WTC11 (cell line): Measurements from ENCODE around the gene TMEM100. TPM values are rescaled to one million over a fixed set of nuclear protein-coding genes. Genes with fewer than 3 reads are reported as not detected.

Experiments
- ATAC-seq: fragments of 200-7000 bp; cut with Tn5 transposase; 2 replicates; pipeline ENCODE4 v1.10.0; 2021; ENCODE audit warnings: mild to moderate bottlenecking, moderate library complexity
- CTCF ChIA-PET: fragments of 300-600 bp; sonication (Branson Sonifier 250); formaldehyde crosslinking; loops from one replicate; lab custom pipeline; 2021; ENCODE audit warnings: antibody characterized with exemption; lab: Charles Lee
- POLR2A ChIA-PET: fragments of 350-600 bp; sonication (Branson Sonifier 250); formaldehyde crosslinking; loops from one replicate; lab custom pipeline; 2021; ENCODE audit warnings: antibody characterized with exemption; lab: Charles Lee
- DNase-seq: peaks from one replicate; pipeline ENCODE4 v3.0.0; 2021; ENCODE audit warnings: low spot score
- H3K27ac Mint-ChIP-seq: 2 replicates; pipeline ENCODE4 v1.8.0; 2021; ENCODE audit warnings: mixed read lengths
- H3K27me3 Mint-ChIP-seq: 2 replicates; pipeline ENCODE4 v1.8.0; 2021; ENCODE audit warnings: low read depth, mild to moderate bottlenecking, moderate library complexity, mixed read lengths
- H3K36me3 Mint-ChIP-seq: 2 replicates; pipeline ENCODE4 v1.8.0; 2021; ENCODE audit warnings: mixed read lengths
- H3K4me1 Mint-ChIP-seq: 2 replicates; pipeline ENCODE4 v1.8.0; 2022; ENCODE audit warnings: mixed read lengths
- H3K4me3 Mint-ChIP-seq: 2 replicates; pipeline ENCODE4 v1.8.0; 2021; ENCODE audit warnings: mild to moderate bottlenecking, moderate library complexity, mixed read lengths
- H3K9me3 Mint-ChIP-seq: 2 replicates; pipeline ENCODE4 v1.8.0; 2021; ENCODE audit warnings: mixed read lengths
- AR ChIP-seq: fragments of 250-450 bp; sonication (Bioruptor Pico); IDR thresholded peaks from 2 replicates; pipeline ENCODE4 v1.9.0; 2021; ENCODE audit warnings: mild to moderate bottlenecking
- CREM ChIP-seq: sonication (generic); formaldehyde crosslinking; IDR thresholded peaks from 2 replicates; pipeline ENCODE4 v1.8.1; 2022; ENCODE audit warnings: mild to moderate bottlenecking, missing genetic modification reagents, moderate library complexity
- E2F1 ChIP-seq: sonication (generic); formaldehyde crosslinking; IDR thresholded peaks from 2 replicates; pipeline ENCODE4 v1.8.0; 2022; ENCODE audit warnings: mild to moderate bottlenecking, missing genetic modification reagents
- E2F5 ChIP-seq: sonication (generic); formaldehyde crosslinking; IDR thresholded peaks from 2 replicates; pipeline ENCODE4 v1.8.1; 2022; ENCODE audit warnings: mild to moderate bottlenecking, moderate library complexity, missing genetic modification reagents
- FOXJ3 ChIP-seq: sonication (generic); formaldehyde crosslinking; IDR thresholded peaks from 2 replicates; pipeline ENCODE4 v1.9.0; 2021; ENCODE audit warnings: missing genetic modification reagents, mild to moderate bottlenecking, borderline replicate concordance
- FOXK1 ChIP-seq: sonication (generic); formaldehyde crosslinking; IDR thresholded peaks from 2 replicates; pipeline ENCODE4 v1.8.0; 2022; ENCODE audit warnings: mild to moderate bottlenecking, moderate library complexity, missing genetic modification reagents
- NR3C1 ChIP-seq: sonication (generic); formaldehyde crosslinking; conservative IDR thresholded peaks from 2 replicates; pipeline ENCODE4 v1.8.1; 2023; ENCODE audit warnings: low read depth, mild to moderate bottlenecking, missing genetic modification reagents
- OVOL2 ChIP-seq: fragments of 250-450 bp; sonication (Bioruptor Pico); IDR thresholded peaks from 2 replicates; pipeline ENCODE4 v1.9.0; 2021; ENCODE audit warnings: mild to moderate bottlenecking, borderline replicate concordance
- SMAD3 ChIP-seq: sonication (generic); formaldehyde crosslinking; IDR thresholded peaks from 2 replicates; pipeline ENCODE4 v1.8.0; 2022; ENCODE audit warnings: missing genetic modification reagents, mild to moderate bottlenecking, borderline replicate concordance
- SMAD4 ChIP-seq: sonication (generic); formaldehyde crosslinking; IDR thresholded peaks from 2 replicates; pipeline ENCODE4 v1.8.0; 2022; ENCODE audit warnings: mild to moderate bottlenecking, missing genetic modification reagents
- ZNF121 ChIP-seq: sonication (generic); formaldehyde crosslinking; IDR thresholded peaks from 2 replicates; pipeline ENCODE4 v1.8.0; 2023; ENCODE audit warnings: missing genetic modification reagents
- ZNF219 ChIP-seq: sonication (generic); formaldehyde crosslinking; IDR thresholded peaks from 2 replicates; pipeline ENCODE4 v1.8.0; 2023; ENCODE audit warnings: missing genetic modification reagents, mild to moderate bottlenecking, borderline replicate concordance
- ZNF263 ChIP-seq: sonication (generic); formaldehyde crosslinking; IDR thresholded peaks from 2 replicates; pipeline ENCODE4 v1.8.1; 2022; ENCODE audit warnings: low read depth, mild to moderate bottlenecking, moderate library complexity, missing genetic modification reagents
- ZNF396 ChIP-seq: fragments of 250-450 bp; sonication (Bioruptor Pico); IDR thresholded peaks from 2 replicates; pipeline ENCODE4 v1.8.0; 2021; ENCODE audit warnings: mild to moderate bottlenecking, moderate library complexity, borderline replicate concordance
- ZNF416 ChIP-seq: fragments of 250-450 bp; sonication (Bioruptor Pico); IDR thresholded peaks from 2 replicates; pipeline ENCODE4 v1.9.0; 2021; ENCODE audit warnings: mild to moderate bottlenecking, inconsistent platforms
- total RNA-seq: library from RNA; stranded (reverse); gene quantifications from 3 replicates; pipeline ENCODE4 v1.2.3, GENCODE V29; 2021
- TF ChIP-seq, protein P1 (sequence below): sonication (generic); formaldehyde crosslinking; IDR thresholded peaks from 2 replicates; pipeline ENCODE4 v1.8.1; 2023; ENCODE audit warnings: mild to moderate bottlenecking, missing genetic modification reagents, moderate library complexity
- TF ChIP-seq, protein P2 (sequence below): fragments of 250-450 bp; sonication (Bioruptor Pico); IDR thresholded peaks from 2 replicates; pipeline ENCODE4 v1.9.0; 2021; ENCODE audit warnings: mild to moderate bottlenecking
- TF ChIP-seq, protein P3 (sequence below): fragments of 250-450 bp; sonication (Bioruptor Pico); IDR thresholded peaks from 2 replicates; pipeline ENCODE4 v1.9.0; 2021; ENCODE audit warnings: mild to moderate bottlenecking, borderline replicate concordance

TMEM100 gene
- total RNA-seq, 1 experiment from 2014 or later = 1.1 TPM

GRCh38 chr17:55751720-55752250, 29.1 kb upstream of the TMEM100 start:
- H3K36me3 Mint-ChIP-seq = no peaks in the 10 kb centered on the region
- DNase-seq = no peak
- peaks cover 14% of the 10 kb centered on the region for H3K4me1 Mint-ChIP-seq
- TF ChIP-seq ZNF396 (CRISPR knock-in tag) (no peak), ZNF219 (CRISPR knock-in tag) (no peak), E2F1 (CRISPR knock-in tag) (no peak), E2F5 (CRISPR knock-in tag) (no peak), ZNF121 (CRISPR knock-in tag) (no peak), CREM (CRISPR knock-in tag) (no peak), AR (CRISPR knock-in tag) (no peak), SMAD4 (CRISPR knock-in tag) (no peak), OVOL2 (no peak)
- TF ChIP-seq, protein P1, sequence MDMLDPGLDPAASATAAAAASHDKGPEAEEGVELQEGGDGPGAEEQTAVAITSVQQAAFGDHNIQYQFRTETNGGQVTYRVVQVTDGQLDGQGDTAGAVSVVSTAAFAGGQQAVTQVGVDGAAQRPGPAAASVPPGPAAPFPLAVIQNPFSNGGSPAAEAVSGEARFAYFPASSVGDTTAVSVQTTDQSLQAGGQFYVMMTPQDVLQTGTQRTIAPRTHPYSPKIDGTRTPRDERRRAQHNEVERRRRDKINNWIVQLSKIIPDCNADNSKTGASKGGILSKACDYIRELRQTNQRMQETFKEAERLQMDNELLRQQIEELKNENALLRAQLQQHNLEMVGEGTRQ (CRISPR knock-in tag) = no peak
- H3K9me3 Mint-ChIP-seq = no peaks in the 10 kb centered on the region
- peak overlapping the region; percentile 88 for H3K4me3 Mint-ChIP-seq
- ATAC-seq = no peak
- CTCF ChIA-PET = interaction anchor here (0.8 to 2.2 kb wide), 13 partner anchors 9 to 378 kb away, joined by 3 to 22 read pairs (median 6); no protein-coding TSS in a partner anchor
- H3K27me3 Mint-ChIP-seq = no peaks in the 10 kb centered on the region
- no peak overlapping the region; the same call in 1 of the 2 replicates for H3K27ac Mint-ChIP-seq
- POLR2A ChIA-PET = interaction anchor here (0.6 to 1.2 kb wide), 6 partner anchors 11 to 237 kb away, joined by 3 to 5 read pairs (median 4); partner anchors contain the start of gene TMEM100

DNA sequence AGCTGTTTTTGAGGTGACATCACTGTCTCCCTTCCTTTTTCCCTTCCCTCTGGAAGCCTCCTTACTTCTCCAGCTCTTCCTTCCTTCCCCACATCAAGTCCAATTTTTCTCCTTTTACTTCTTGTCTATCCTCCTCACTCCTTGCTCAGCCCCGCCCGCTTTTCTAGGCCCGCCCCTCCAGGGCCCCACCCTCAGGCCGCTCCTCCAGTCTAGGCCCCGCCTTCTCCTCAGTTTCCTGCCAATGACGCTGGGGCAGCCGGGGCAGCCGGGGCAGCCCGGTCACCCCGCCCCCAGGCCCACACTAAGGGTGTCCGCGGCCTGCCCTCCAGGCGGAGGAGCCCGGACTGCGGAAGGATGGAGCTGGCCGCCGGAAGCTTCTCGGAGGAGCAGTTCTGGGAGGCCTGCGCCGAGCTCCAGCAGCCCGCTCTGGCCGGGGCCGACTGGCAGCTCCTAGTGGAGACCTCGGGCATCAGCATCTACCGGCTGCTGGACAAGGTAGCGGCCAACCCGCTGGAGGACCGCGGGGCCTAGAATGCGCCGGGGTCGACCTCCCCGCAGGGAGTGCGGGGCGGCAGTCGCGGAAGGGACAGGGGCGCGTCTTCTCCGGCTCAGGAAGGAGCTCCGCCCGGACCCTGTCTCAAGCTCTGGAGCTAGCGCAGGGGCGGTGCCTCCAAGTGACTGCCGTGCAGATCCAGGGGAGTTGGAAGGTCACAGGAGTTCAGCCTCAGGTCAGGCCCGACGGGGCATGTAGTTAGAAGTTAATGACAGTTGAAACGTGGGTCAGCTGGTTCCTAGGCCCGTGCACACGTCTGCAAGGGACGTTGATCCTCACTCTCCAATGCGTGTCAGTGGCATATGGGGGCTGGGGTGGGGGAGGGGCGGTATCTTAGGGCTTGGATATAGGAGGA, 28.3 kb upstream of the TMEM100 start, which contains the start of gene PCTP:
Gene PCTP, plus strand, starts transcription at position 302 of the 908 bp plus-strand sequence. Its CDS starts 53 bp downstream, at position 355.
- ChIA-PET POLR2A (interaction anchor here (0.6 to 1.2 kb wide), 8 partner anchors 10 to 237 kb away, joined by 3 to 5 read pairs (median 3); partner anchors contain the start of gene TMEM100), CTCF (interaction anchor here (0.8 to 2.2 kb wide), 17 partner anchors 10 to 377 kb away, joined by 3 to 22 read pairs (median 6); no protein-coding TSS in a partner anchor)
- peak within 1 kb of the TSS; percentile 65; the same call in 1 of the 2 replicates for H3K27ac Mint-ChIP-seq
- H3K4me1 Mint-ChIP-seq = peaks cover 14% of the 10 kb centered on the region
- no peaks in the 10 kb centered on the region for H3K36me3 Mint-ChIP-seq
- DNase-seq (peak; percentile 96), ATAC-seq (peak; percentile 97)
- no peaks in the 10 kb centered on the region for H3K9me3 Mint-ChIP-seq
- H3K4me3 Mint-ChIP-seq = peak within 1 kb of the TSS; percentile 88
- no peaks in the 10 kb centered on the region for H3K27me3 Mint-ChIP-seq
- no peak for TF ChIP-seq ZNF263 (CRISPR knock-in tag)
- TF ChIP-seq NR3C1 (CRISPR knock-in tag) = no peak
- peak; percentile 66; the same call in 1 of the 2 replicates for TF ChIP-seq CREM (CRISPR knock-in tag)
- no peak for TF ChIP-seq SMAD3 (CRISPR knock-in tag)
- TF ChIP-seq, protein P2, sequence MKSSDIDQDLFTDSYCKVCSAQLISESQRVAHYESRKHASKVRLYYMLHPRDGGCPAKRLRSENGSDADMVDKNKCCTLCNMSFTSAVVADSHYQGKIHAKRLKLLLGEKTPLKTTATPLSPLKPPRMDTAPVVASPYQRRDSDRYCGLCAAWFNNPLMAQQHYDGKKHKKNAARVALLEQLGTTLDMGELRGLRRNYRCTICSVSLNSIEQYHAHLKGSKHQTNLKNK (CRISPR knock-in tag) = no peak
- no peak for TF ChIP-seq ZNF219 (CRISPR knock-in tag)
- no peak; the same call in 1 of the 2 replicates for TF ChIP-seq FOXK1 (CRISPR knock-in tag)
- TF ChIP-seq, protein P3, sequence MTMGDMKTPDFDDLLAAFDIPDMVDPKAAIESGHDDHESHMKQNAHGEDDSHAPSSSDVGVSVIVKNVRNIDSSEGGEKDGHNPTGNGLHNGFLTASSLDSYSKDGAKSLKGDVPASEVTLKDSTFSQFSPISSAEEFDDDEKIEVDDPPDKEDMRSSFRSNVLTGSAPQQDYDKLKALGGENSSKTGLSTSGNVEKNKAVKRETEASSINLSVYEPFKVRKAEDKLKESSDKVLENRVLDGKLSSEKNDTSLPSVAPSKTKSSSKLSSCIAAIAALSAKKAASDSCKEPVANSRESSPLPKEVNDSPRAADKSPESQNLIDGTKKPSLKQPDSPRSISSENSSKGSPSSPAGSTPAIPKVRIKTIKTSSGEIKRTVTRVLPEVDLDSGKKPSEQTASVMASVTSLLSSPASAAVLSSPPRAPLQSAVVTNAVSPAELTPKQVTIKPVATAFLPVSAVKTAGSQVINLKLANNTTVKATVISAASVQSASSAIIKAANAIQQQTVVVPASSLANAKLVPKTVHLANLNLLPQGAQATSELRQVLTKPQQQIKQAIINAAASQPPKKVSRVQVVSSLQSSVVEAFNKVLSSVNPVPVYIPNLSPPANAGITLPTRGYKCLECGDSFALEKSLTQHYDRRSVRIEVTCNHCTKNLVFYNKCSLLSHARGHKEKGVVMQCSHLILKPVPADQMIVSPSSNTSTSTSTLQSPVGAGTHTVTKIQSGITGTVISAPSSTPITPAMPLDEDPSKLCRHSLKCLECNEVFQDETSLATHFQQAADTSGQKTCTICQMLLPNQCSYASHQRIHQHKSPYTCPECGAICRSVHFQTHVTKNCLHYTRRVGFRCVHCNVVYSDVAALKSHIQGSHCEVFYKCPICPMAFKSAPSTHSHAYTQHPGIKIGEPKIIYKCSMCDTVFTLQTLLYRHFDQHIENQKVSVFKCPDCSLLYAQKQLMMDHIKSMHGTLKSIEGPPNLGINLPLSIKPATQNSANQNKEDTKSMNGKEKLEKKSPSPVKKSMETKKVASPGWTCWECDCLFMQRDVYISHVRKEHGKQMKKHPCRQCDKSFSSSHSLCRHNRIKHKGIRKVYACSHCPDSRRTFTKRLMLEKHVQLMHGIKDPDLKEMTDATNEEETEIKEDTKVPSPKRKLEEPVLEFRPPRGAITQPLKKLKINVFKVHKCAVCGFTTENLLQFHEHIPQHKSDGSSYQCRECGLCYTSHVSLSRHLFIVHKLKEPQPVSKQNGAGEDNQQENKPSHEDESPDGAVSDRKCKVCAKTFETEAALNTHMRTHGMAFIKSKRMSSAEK = 0 out of 2 replicates have a peak, but pooled peaks have one; percentile 21
- peak; percentile 41; the same call in 1 of the 2 replicates for TF ChIP-seq ZNF416 (CRISPR knock-in tag)
- TF ChIP-seq FOXJ3 (CRISPR knock-in tag) = no peak
